Loucy (cell line): ENCODE data around the gene KDM5B.

Source experiments
- H2AFZ ChIP-seq: fragments of 200-600 bp; sonication (generic); 2 replicates; pipeline ENCODE4 v1.6.0; 2016; ENCODE audit warnings: antibody characterized with exemption, mild to moderate bottlenecking, low read length, moderate library complexity
- H3F3A ChIP-seq: fragments of 200-600 bp; 2 replicates; pipeline ENCODE4 v1.6.0; 2016; ENCODE audit warnings: antibody characterized with exemption, low read depth, mild to moderate bottlenecking
- H3K27me3 ChIP-seq: fragments of 200-600 bp; sonication (generic); 2 replicates; pipeline ENCODE4 v1.6.1; 2014; ENCODE audit warnings: low read length, mild to moderate bottlenecking; ENCODE audit not compliant: insufficient read depth, poor library complexity, severe bottlenecking
- H3K36me3 ChIP-seq: fragments of 200-600 bp; sonication (generic); 2 replicates; pipeline ENCODE4 v1.6.1; 2016; ENCODE audit warnings: low read length; ENCODE audit not compliant: insufficient read depth
- H3K4me1 ChIP-seq: fragments of 200-600 bp; sonication (generic); 2 replicates; pipeline ENCODE4 v1.5.1; 2014; ENCODE audit warnings: low read length, mild to moderate bottlenecking; ENCODE audit not compliant: insufficient read depth, poor library complexity, severe bottlenecking
- H3K4me2 ChIP-seq: fragments of 200-600 bp; sonication (generic); 2 replicates; pipeline ENCODE4 v1.6.0; 2014; ENCODE audit warnings: antibody characterized with exemption, low read length, low read depth, mild to moderate bottlenecking; ENCODE audit not compliant: poor library complexity, severe bottlenecking
- H3K4me3 ChIP-seq: fragments of 200-600 bp; sonication (generic); 2 replicates; pipeline ENCODE4 v1.5.1; 2014; ENCODE audit warnings: low read length, mild to moderate bottlenecking, mixed read lengths; ENCODE audit not compliant: poor library complexity, severe bottlenecking
- H3K79me2 ChIP-seq: fragments of 200-600 bp; sonication (generic); 2 replicates; pipeline ENCODE4 v1.6.1; 2014; ENCODE audit warnings: low read length; ENCODE audit not compliant: insufficient read depth
- H3K9ac ChIP-seq: fragments of 200-600 bp; sonication (generic); 2 replicates; pipeline ENCODE4 v1.6.0; 2014; ENCODE audit warnings: mild to moderate bottlenecking, low read depth, low read length, moderate library complexity; ENCODE audit not compliant: poor library complexity, severe bottlenecking
- H3K9me2 ChIP-seq: fragments of 200-600 bp; sonication (generic); replicated peaks from 2 replicates; pipeline ENCODE4 v1.6.1; 2016; ENCODE audit warnings: low read depth, low read length, mixed read lengths
- H3K9me3 ChIP-seq: fragments of 200-600 bp; sonication (generic); 2 replicates; pipeline ENCODE4 v1.6.1; 2014; ENCODE audit warnings: mild to moderate bottlenecking, antibody characterized with exemption, low read length, low read depth; ENCODE audit not compliant: insufficient read depth
- H4K20me1 ChIP-seq: fragments of 200-600 bp; sonication (generic); 2 replicates; pipeline ENCODE4 v1.6.0; 2014; ENCODE audit warnings: antibody characterized with exemption, low read length, mild to moderate bottlenecking; ENCODE audit not compliant: insufficient read depth, poor library complexity, severe bottlenecking
- EZH2phosphoT487 ChIP-seq: fragments of 200-600 bp; IDR thresholded peaks from 2 replicates; pipeline ENCODE4 v1.6.1; 2018; ENCODE audit warnings: antibody characterized with exemption, mild to moderate bottlenecking, moderate library complexity, borderline replicate concordance
- TF ChIP-seq, protein P1 (sequence below): fragments of 200-600 bp; sonication (generic); conservative IDR thresholded peaks from 2 replicates; pipeline ENCODE4 v1.5.1; 2014; ENCODE audit warnings: mild to moderate bottlenecking, antibody characterized with exemption, low read length

Gene KDM5B

DNA sequence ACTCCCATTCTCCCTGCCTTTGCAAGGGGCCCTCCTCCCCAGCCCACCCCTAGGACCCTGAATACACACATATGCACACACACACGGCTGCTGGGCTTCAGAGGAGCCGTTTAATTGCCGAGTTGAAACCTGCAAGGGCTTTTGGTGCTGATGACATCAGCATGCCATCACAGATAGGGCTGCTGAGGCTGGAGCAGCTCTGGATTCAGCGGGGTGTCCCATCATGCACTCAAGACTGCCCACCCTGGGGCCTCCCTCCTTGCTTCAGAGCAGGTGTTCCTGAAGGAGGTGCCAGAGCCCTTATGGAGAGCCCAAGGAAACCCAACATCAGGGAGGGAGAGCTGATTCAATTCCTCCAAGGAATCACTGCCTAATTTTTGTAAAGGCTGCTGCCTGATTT lies 103.6 kb downstream of the KDM5B start:
- Histone ChIP-seq H3K4me2 (no peak overlapping the region), H3K9me3 (no peaks in the 10 kb centered on the region), H3K4me1 (no peaks in the 10 kb centered on the region), H3K36me3 (no peaks in the 10 kb centered on the region), H3K4me3 (no peak overlapping the region), H4K20me1 (no peaks in the 10 kb centered on the region), H3K9ac (no peak overlapping the region), H2AFZ (no peak overlapping the region), H3F3A (no peaks in the 10 kb centered on the region), H3K79me2 (no peaks in the 10 kb centered on the region), H3K9me2 (no peaks in the 10 kb centered on the region), H3K27me3 (no peaks in the 10 kb centered on the region)
- TF ChIP-seq, protein P1, sequence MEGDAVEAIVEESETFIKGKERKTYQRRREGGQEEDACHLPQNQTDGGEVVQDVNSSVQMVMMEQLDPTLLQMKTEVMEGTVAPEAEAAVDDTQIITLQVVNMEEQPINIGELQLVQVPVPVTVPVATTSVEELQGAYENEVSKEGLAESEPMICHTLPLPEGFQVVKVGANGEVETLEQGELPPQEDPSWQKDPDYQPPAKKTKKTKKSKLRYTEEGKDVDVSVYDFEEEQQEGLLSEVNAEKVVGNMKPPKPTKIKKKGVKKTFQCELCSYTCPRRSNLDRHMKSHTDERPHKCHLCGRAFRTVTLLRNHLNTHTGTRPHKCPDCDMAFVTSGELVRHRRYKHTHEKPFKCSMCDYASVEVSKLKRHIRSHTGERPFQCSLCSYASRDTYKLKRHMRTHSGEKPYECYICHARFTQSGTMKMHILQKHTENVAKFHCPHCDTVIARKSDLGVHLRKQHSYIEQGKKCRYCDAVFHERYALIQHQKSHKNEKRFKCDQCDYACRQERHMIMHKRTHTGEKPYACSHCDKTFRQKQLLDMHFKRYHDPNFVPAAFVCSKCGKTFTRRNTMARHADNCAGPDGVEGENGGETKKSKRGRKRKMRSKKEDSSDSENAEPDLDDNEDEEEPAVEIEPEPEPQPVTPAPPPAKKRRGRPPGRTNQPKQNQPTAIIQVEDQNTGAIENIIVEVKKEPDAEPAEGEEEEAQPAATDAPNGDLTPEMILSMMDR, result no peak
- TF ChIP-seq EZH2phosphoT487, result no peak

DNA sequence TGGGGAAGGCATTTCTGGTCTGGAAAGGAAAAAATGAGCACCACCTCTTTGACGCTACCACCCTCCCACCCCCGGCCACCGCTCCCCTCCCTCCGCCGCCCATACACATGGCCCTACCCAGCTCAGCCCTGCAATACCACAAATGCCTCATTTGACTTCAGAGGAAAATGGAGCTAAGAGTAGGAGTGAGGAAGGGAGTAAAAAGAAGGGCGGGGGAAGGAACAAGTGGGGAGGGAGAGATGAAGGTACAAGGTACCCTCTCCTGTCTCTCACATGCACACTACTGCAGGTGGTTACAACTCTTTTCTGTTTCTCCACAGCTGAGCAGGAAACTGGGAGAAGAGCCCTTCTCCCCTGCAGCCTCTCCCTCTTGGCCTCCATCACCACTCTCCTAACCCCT lies 105.0 kb downstream of the KDM5B start:
- Histone ChIP-seq H3K36me3 (no peaks in the 10 kb centered on the region), H3K9me2 (no peaks in the 10 kb centered on the region), H3K4me1 (peaks cover 6% of the 10 kb centered on the region), H3K79me2 (no peaks in the 10 kb centered on the region), H3F3A (no peaks in the 10 kb centered on the region), H3K4me2 (no peak overlapping the region), H3K9ac (no peak overlapping the region), H3K9me3 (no peaks in the 10 kb centered on the region), H4K20me1 (no peaks in the 10 kb centered on the region), H3K27me3 (no peaks in the 10 kb centered on the region), H2AFZ (no peak overlapping the region), H3K4me3 (no peak overlapping the region)
- TF ChIP-seq EZH2phosphoT487, result no peak
- TF ChIP-seq, protein P1, result no peak

DNA sequence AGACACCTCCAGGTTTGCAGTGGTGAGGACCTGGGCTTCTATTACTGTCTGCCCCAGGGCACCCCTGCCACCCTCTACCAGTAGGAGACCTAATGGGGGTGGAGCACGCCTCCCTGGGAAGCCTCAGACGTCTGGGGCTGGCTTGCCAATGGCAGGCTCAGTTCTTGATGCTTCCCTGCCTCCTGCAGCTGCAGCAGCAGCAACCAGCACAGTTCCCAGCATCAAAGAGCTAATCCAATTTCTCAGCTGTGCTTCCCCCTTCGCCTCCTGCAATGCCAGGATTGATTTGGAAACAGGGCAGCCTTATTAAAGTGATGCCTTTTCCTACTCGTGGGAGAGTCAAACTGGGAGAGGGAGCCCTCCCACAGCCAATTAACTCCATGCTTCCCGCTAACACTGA lies 106.1 kb downstream of the KDM5B start:
- H3K36me3 ChIP-seq, result no peaks in the 10 kb centered on the region
- H3K9me3 ChIP-seq, result no peaks in the 10 kb centered on the region
- peaks cover 8% of the 10 kb centered on the region for H3K4me1 ChIP-seq
- H3K9me2 ChIP-seq, result no peaks in the 10 kb centered on the region
- no peak overlapping the region for H3K4me2 ChIP-seq
- H3F3A ChIP-seq, result no peaks in the 10 kb centered on the region
- no peak overlapping the region for H3K9ac ChIP-seq
- H3K27me3 ChIP-seq, result no peaks in the 10 kb centered on the region
- H2AFZ ChIP-seq, result no peak overlapping the region
- TF ChIP-seq, protein P1, result no peak
- no peak for TF ChIP-seq EZH2phosphoT487
- no peaks in the 10 kb centered on the region for H3K79me2 ChIP-seq
- H3K4me3 ChIP-seq, result no peak overlapping the region
- H4K20me1 ChIP-seq, result no peaks in the 10 kb centered on the region
